Hepatocyte (in vitro differentiated cells): ENCODE data around the gene HOXB4. TPM values are rescaled to one million over a fixed set of nuclear protein-coding genes. Genes with fewer than 3 reads are reported as not detected.
A peak's percentile ranks its signal among the peaks of the same experiment; 100 is the strongest.

Source experiments
- DNase-seq: peaks from one replicate; pipeline ENCODE4 v3.0.0-alpha.2; 2016; ENCODE audit warnings: low spot score
- H2AFZ ChIP-seq: fragments of 200-600 bp; sonication (generic); 2 replicates; pipeline ENCODE4 v1.6.0; 2016; ENCODE audit warnings: antibody characterized with exemption, mild to moderate bottlenecking
- H3K27ac ChIP-seq: fragments of 200-600 bp; sonication (generic); 2 replicates; pipeline ENCODE4 v1.5.1; 2016; ENCODE audit warnings: mild to moderate bottlenecking
- H3K27me3 ChIP-seq: fragments of 200-600 bp; sonication (generic); 2 replicates; pipeline ENCODE4 v1.6.1; 2016
- H3K36me3 ChIP-seq: fragments of 200-600 bp; sonication (generic); replicated peaks from 2 replicates; pipeline ENCODE4 v1.5.1; 2016; ENCODE audit warnings: low read depth; ENCODE audit not compliant: insufficient read depth
- H3K4me1 ChIP-seq: fragments of 200-600 bp; sonication (generic); 2 replicates; pipeline ENCODE4 v1.5.1; 2016; ENCODE audit warnings: mild to moderate bottlenecking, moderate library complexity; ENCODE audit not compliant: insufficient read depth
- H3K4me2 ChIP-seq: fragments of 200-600 bp; sonication (generic); 2 replicates; pipeline ENCODE4 v1.6.0; 2016
- H3K4me3 ChIP-seq: fragments of 200-600 bp; sonication (generic); 2 replicates; pipeline ENCODE4 v1.5.1; 2016; ENCODE audit warnings: mild to moderate bottlenecking
- H3K79me2 ChIP-seq: fragments of 200-600 bp; sonication (generic); 2 replicates; pipeline ENCODE4 v1.6.0; 2017; ENCODE audit warnings: mild to moderate bottlenecking
- H3K9me2 ChIP-seq: fragments of 200-600 bp; sonication (generic); replicated peaks from 2 replicates; pipeline ENCODE4 v1.6.0; 2017; ENCODE audit warnings: mild to moderate bottlenecking; ENCODE audit not compliant: insufficient read depth
- H3K9me3 ChIP-seq: fragments of 200-600 bp; sonication (generic); 2 replicates; pipeline ENCODE4 v1.5.1; 2016; ENCODE audit warnings: low read depth, mild to moderate bottlenecking
- H4K20me1 ChIP-seq: fragments of 200-600 bp; sonication (generic); 2 replicates; pipeline ENCODE4 v1.6.0; 2016; ENCODE audit warnings: mild to moderate bottlenecking; ENCODE audit not compliant: insufficient read depth, poor library complexity, severe bottlenecking
- CTCF ChIP-seq: fragments of 200-600 bp; sonication (generic); IDR thresholded peaks from 2 replicates; pipeline ENCODE4 v1.5.1; 2016; ENCODE audit warnings: antibody characterized with exemption, mild to moderate bottlenecking; ENCODE audit not compliant: poor library complexity
- EZH2 ChIP-seq: fragments of 200-600 bp; sonication (generic); IDR thresholded peaks from 2 replicates; pipeline ENCODE4 v1.6.1; 2016; ENCODE audit warnings: antibody characterized with exemption, mild to moderate bottlenecking, borderline replicate concordance
- EZH2phosphoT487 ChIP-seq: fragments of 200-600 bp; sonication (generic); IDR thresholded peaks from one replicate; pipeline ENCODE4 v1.6.1; 2018; ENCODE audit warnings: antibody characterized with exemption, mild to moderate bottlenecking, low read depth, moderate library complexity; ENCODE audit not compliant: unreplicated experiment, severe bottlenecking
- whole genome bisulfite sequencing: methylation state at CpG from one replicate; pipeline ENCODE4 v1.1.6; 2016; ENCODE audit warnings: low lambda C conversion rate; ENCODE audit errors: missing lambda C conversion rate; 5-methylcytosine and 5-hydroxymethylcytosine counted together
- polyA plus RNA-seq: library from polyadenylated mRNA; unstranded; fragments of >200 nt; fragmentation: Nextera tagmentation; extraction: Ambion mirVana; gene quantifications from 2 replicates; pipeline ENCODE4 v1.2.1, GENCODE V29; 2016
- total RNA-seq: library from RNA; depleted of rRNA; stranded (reverse); fragments of >200 nt; gene quantifications from 2 replicates; pipeline ENCODE4 v1.2.3, GENCODE V29; 2014

Gene HOXB4
- total and polyA plus RNA-seq, 2 experiments from 2014 or later, result 1.8 to 2.2 TPM

DNA sequence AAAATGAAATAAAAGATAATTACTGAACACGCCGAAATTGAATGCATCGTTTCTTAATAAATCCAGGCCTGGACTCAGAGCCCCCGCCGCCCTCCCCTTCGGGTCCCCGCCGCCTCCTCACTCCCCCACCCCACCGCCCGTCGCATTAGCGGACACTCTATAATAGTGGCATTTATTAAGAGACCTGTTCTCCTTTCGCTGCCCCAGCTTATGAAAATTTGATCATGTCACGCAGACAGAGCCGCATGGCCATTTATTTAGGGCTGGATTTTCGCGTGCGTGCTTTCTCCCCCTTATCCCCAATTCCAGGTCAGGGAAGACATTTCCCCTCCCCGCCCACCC lies 27.0 kb downstream of the HOXB4 start:
- H3K9me2 ChIP-seq, result no peaks in the 10 kb centered on the region
- H3K4me3 ChIP-seq, result no peak overlapping the region
- TF ChIP-seq EZH2phosphoT487, result peak; percentile 4
- TF ChIP-seq EZH2, result no peak
- no peak overlapping the region for H3K27ac ChIP-seq
- peaks cover 75% of the 10 kb centered on the region for H3K27me3 ChIP-seq
- peaks cover 25% of the 10 kb centered on the region for H3K4me1 ChIP-seq
- no peak for DNase-seq
- no peaks in the 10 kb centered on the region for H3K36me3 ChIP-seq
- peak overlapping the region; percentile 51 for H3K4me2 ChIP-seq
- H4K20me1 ChIP-seq, result no peaks in the 10 kb centered on the region
- peaks cover 11% of the 10 kb centered on the region for H3K79me2 ChIP-seq
- H2AFZ ChIP-seq, result no peak overlapping the region
- 48% methylated on average over 12 of the region's 19 CpGs for WGBS
- H3K9me3 ChIP-seq, result no peaks in the 10 kb centered on the region

DNA sequence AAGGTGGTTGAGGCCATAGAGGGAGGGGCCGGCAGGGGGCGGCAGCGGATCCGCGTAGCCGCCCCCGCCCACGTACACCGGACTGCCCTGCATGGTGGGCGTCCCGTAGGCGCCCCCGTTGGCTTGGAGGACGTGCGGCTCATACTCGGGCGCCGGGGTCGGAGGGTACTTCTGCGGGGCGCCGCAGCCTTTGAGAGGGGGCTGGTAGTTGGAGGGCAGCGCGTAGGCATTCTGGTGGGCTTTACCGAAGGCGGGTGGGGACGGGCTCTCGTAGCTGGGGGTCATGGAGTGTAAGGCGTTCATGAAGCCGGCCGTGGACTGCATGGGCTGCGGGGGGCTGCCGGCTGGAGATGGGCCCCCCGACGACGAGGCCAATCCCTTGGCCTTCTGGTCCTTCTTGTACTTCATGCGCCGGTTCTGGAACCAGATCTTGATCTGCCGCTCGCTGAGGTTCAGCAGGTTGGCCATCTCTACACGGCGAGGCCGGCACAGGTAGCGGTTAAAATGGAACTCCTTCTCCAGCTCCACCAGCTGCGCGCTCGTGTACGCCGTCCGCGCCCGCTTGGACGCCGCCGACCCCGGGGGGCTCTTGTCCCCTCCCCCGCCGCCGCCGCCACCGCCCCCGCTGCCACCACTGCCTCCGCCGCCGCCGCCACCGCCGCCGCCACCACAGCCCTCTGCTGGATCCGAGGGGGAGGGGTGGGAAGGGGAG lies 27.5 kb downstream of the HOXB4 start:
- H3K36me3 ChIP-seq, result no peaks in the 10 kb centered on the region
- H4K20me1 ChIP-seq, result no peaks in the 10 kb centered on the region
- no peak for DNase-seq
- H3K4me2 ChIP-seq, result peak overlapping the region; percentile 51
- no peak overlapping the region for H2AFZ ChIP-seq
- H3K79me2 ChIP-seq, result peaks cover 11% of the 10 kb centered on the region
- H3K4me1 ChIP-seq, result peaks cover 22% of the 10 kb centered on the region
- H3K9me3 ChIP-seq, result no peaks in the 10 kb centered on the region
- H3K9me2 ChIP-seq, result no peaks in the 10 kb centered on the region
- WGBS, result 31% methylated on average over 47 of the region's 70 CpGs
- no peak overlapping the region for H3K4me3 ChIP-seq
- peaks cover 74% of the 10 kb centered on the region for H3K27me3 ChIP-seq
- H3K27ac ChIP-seq, result no peak overlapping the region
- TF ChIP-seq EZH2 (no peak), CTCF (no peak), EZH2phosphoT487 (no peak)

DNA sequence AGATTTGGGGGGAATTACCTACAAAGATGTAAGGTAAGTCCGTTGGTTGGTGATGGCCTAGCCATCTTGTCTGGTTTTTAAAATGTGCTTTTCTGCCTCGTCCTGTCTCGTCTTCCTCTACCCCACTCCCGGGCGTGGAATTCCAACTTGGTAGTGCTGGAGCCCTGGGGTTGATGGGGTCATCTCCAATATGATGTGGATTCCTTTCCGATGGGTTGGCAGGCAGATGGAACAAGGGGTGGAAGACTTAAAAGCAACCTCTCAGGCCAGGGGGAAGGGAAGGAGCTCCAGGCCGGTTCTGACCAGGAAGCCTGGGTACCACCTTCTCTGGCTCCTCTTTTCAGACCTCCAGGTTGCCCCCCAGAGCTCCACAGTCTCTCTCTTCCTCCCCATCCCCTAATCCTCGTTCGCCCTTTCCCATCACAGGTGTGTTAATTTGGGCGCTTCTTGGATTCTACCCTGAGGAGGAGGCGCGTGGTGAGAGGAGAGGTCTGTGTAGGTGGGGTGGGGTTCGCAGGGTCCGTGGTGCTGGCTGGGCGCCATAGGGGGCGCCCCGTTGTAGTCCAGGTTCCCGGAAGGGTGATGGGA lies 28.1 kb downstream of the HOXB4 start:
- H4K20me1 ChIP-seq, result no peaks in the 10 kb centered on the region
- WGBS, result 53% methylated on average over 18 of the region's 18 CpGs
- no peaks in the 10 kb centered on the region for H3K9me2 ChIP-seq
- H3K4me2 ChIP-seq, result no peak overlapping the region
- no peak for DNase-seq
- H3K9me3 ChIP-seq, result no peaks in the 10 kb centered on the region
- H3K79me2 ChIP-seq, result peaks cover 11% of the 10 kb centered on the region
- TF ChIP-seq EZH2 (no peak), CTCF (no peak), EZH2phosphoT487 (no peak)
- peaks cover 25% of the 10 kb centered on the region for H3K4me1 ChIP-seq
- no peaks in the 10 kb centered on the region for H3K36me3 ChIP-seq
- H3K4me3 ChIP-seq, result no peak overlapping the region
- no peak overlapping the region for H2AFZ ChIP-seq
- no peak overlapping the region for H3K27ac ChIP-seq
- H3K27me3 ChIP-seq, result peaks cover 80% of the 10 kb centered on the region

GRCh38 chr17:48549281-48549630 lies 28.9 kb downstream of the HOXB4 start:
- Histone ChIP-seq H3K4me3 (no peak overlapping the region), H3K4me2 (no peak overlapping the region), H3K27ac (no peak overlapping the region), H3K79me2 (peaks cover 7% of the 10 kb centered on the region), H2AFZ (no peak overlapping the region), H3K9me2 (no peaks in the 10 kb centered on the region), H3K9me3 (no peaks in the 10 kb centered on the region), H3K4me1 (peaks cover 19% of the 10 kb centered on the region), H3K27me3 (peaks cover 80% of the 10 kb centered on the region), H3K36me3 (no peaks in the 10 kb centered on the region), H4K20me1 (no peaks in the 10 kb centered on the region)
- DNase-seq, result no peak
- TF ChIP-seq EZH2 (no peak), EZH2phosphoT487 (no peak), CTCF (no peak)
- 44% methylated on average over 3 of the region's 3 CpGs for WGBS
